Gastrocnemius medialis (tissue), 4 donors: Measurements from ENCODE around the gene TMEM106A. TPM values are rescaled to one million over a fixed set of nuclear protein-coding genes. Genes with fewer than 3 reads are reported as not detected.
"Not testable (repeated sequence)": the region's sequence is repeated elsewhere in the genome, so short reads cannot be mapped to it uniquely, and the experiment has no call there.

Source experiments
- ATAC-seq, 2 donors: fragments of 150-250 bp; one replicate each; pipeline ENCODE4 v1.9.1; 2016
- DNase-seq, 2 donors: peaks; one replicate each; pipeline ENCODE4 v3.0.0-alpha.2; 2019
- H3K27ac ChIP-seq, 4 donors: fragments of 200-600 bp; sonication (generic); 1 replicate in 1 of 4; 2 replicates in 3 of 4; pipeline ENCODE4 v1.5.1; 2016 to 2018; ENCODE audit warnings: mild to moderate bottlenecking in 2 of 4, moderate library complexity in 1 of 4
- H3K27me3 ChIP-seq, 3 donors: fragments of 200-600 bp; sonication (generic) in 2 of 3; 1 replicate in 1 of 3; 2 replicates in 2 of 3; pipeline versions ENCODE4 v1.5.1 to v1.6.0; 2016 to 2019; ENCODE audit warnings: mild to moderate bottlenecking in 1 of 3, moderate library complexity in 1 of 3
- H3K36me3 ChIP-seq, 2 donors: fragments of 200-600 bp; sonication (generic) in 1 of 2; one replicate each; pipeline ENCODE4 v1.5.1; 2017 to 2018
- H3K4me1 ChIP-seq, 2 donors: fragments of 200-600 bp; sonication (generic) in 1 of 2; one replicate each; pipeline ENCODE4 v1.5.1; 2016 to 2017; ENCODE audit warnings: mild to moderate bottlenecking in 2 of 2
- H3K4me3 ChIP-seq, 4 donors: fragments of 200-600 bp; sonication (generic) in 3 of 4; 1 replicate in 1 of 4; 2 replicates in 3 of 4; pipeline ENCODE4 v1.5.1; 2016 to 2019; ENCODE audit warnings: mild to moderate bottlenecking in 2 of 4
- H3K9me3 ChIP-seq, 3 donors: fragments of 200-600 bp; sonication (generic) in 2 of 3; 1 replicate in 1 of 3; 2 replicates in 2 of 3; pipeline ENCODE4 v1.5.1; 2016 to 2019
- POLR2A ChIP-seq, 2 donors: fragments of 450-650 bp; IDR thresholded peaks; one replicate each; pipeline ENCODE4 v1.6.1; 2017; ENCODE audit warnings: antibody characterized with exemption in 2 of 2, mild to moderate bottlenecking in 2 of 2, moderate library complexity in 2 of 2
- in situ Hi-C, 4 donors: fragments of 200-750 bp; cut with MboI; loops; one replicate each; pipeline versions ENCODE4 v1.15.0 to v1.8.0; 2017; ENCODE audit warnings: low sequenced_read_pairs in 4 of 4
- intact Hi-C: fragments of 100-400 bp; cut with DNase I; formaldehyde crosslinking; loops from one replicate; pipeline ENCODE4 v1.15.1; 2023; ENCODE audit warnings: low total_unique reads
- total RNA-seq, 4 donors: library from RNA; depleted of rRNA; stranded (reverse); fragments of >200 nt; gene quantifications; one replicate each; pipeline versions ENCODE4 v1.1.0 to v1.2.3, GENCODE V29; 2016
- TF ChIP-seq, protein P1 (sequence below), 5 experiments: fragments of 450-650 bp in 3 of 5; fragments of 200-600 bp in 2 of 5; sonication (generic) in 2 of 5; IDR thresholded peaks in 4 of 5; conservative IDR thresholded peaks in 1 of 5; 1 replicate in 4 of 5; 2 replicates in 1 of 5; pipeline ENCODE4 v1.5.1; 2016 to 2019; ENCODE audit warnings: antibody characterized with exemption in 5 of 5, mild to moderate bottlenecking in 3 of 5, moderate library complexity in 3 of 5

TMEM106A gene
- total RNA-seq, 4 donors from 2014 or later, result 0.32 to 5.6 (median 2.5) TPM

- no peak overlapping the region for H3K27ac ChIP-seq
- no peaks in the 10 kb centered on the region for H3K27me3 ChIP-seq
- no peaks in the 10 kb centered on the region for H3K4me1 ChIP-seq
- DNase-seq (no peak), ATAC-seq (no peak)
- no peak overlapping the region for H3K4me3 ChIP-seq
- H3K9me3 ChIP-seq, result no peaks in the 10 kb centered on the region
- intact Hi-C loops (no loop called here), in situ Hi-C loops (no loop called here)
- no peak for TF ChIP-seq POLR2A (IDR thresholded peaks at IDR 0.05)
- TF ChIP-seq, protein P1, sequence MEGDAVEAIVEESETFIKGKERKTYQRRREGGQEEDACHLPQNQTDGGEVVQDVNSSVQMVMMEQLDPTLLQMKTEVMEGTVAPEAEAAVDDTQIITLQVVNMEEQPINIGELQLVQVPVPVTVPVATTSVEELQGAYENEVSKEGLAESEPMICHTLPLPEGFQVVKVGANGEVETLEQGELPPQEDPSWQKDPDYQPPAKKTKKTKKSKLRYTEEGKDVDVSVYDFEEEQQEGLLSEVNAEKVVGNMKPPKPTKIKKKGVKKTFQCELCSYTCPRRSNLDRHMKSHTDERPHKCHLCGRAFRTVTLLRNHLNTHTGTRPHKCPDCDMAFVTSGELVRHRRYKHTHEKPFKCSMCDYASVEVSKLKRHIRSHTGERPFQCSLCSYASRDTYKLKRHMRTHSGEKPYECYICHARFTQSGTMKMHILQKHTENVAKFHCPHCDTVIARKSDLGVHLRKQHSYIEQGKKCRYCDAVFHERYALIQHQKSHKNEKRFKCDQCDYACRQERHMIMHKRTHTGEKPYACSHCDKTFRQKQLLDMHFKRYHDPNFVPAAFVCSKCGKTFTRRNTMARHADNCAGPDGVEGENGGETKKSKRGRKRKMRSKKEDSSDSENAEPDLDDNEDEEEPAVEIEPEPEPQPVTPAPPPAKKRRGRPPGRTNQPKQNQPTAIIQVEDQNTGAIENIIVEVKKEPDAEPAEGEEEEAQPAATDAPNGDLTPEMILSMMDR (IDR thresholded peaks at IDR 0.05 in 4 of 5, conservative IDR thresholded peaks at IDR 0.05 in 1 of 5), result no peak
- peaks cover 0 to 7% of the 10 kb centered on the region in 2 donors for H3K36me3 ChIP-seq
Observed at GRCh38 chr17:43226393-43226792, 14.7 kb downstream of the TMEM106A start.

DNA sequence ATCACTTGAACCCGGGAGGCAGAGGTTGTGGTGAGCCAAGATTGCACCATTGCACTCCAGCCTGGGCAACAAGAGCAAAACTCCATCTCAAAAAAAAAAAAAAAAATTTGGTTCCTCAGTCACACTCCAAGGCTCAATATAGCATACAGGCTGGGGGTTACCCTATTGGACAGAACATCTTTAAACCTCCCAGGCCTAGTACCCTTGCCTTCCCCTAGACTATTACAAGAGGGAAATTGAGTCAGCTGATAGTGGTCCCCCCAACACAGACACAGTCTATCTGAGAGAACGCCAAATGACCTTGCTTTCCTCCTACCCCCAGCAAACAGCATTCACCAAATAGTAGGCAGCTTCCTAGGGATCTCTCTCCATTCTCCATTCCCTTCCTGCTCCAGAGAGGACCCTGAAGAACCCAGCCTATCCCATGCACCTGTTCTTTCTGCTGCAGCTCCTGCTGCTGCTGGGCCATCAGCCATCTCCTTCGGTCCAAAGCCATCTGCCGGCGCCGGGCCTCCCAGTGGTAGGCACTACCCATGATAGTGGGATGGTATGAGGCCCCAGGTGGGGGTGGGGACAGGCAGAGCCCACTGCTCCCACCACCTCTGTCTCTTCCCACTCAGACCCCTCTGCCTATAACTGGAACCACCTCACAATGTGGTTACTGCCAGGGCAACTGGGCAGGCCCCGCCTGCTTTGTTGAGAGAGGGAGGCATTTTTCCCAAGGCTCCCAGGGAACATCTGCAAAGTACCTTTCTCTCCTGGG lies 16.5 kb downstream of the TMEM106A start, which contains the start of gene CCDC200:
Gene CCDC200, minus strand, starts transcription at position 604 of the 763 bp plus-strand sequence. Its CDS starts 69 bp downstream, at position 535.
- intact Hi-C loops, DNase-seq, in situ Hi-C loops: not testable (repeated sequence)

GRCh38 chr17:43231205-43232020 lies 19.7 kb downstream of the TMEM106A start:
- in situ Hi-C loops, H3K27me3 ChIP-seq, H3K36me3 ChIP-seq, H3K4me1 ChIP-seq, intact Hi-C loops, H3K9me3 ChIP-seq, ATAC-seq, DNase-seq: not testable (repeated sequence)
- Histone ChIP-seq H3K4me3 (peak overlapping the region in 3 of 4 donors; percentile 26 to 43 (median 39)), H3K27ac (peak overlapping the region in 3 of 4 donors; percentile 9 to 84 (median 57))

More for the DNA sequence above, 16.5 kb downstream of the TMEM106A start, which contains the start of gene CCDC200:
- H3K4me3 ChIP-seq, ATAC-seq, H3K27me3 ChIP-seq, H3K9me3 ChIP-seq, H3K27ac ChIP-seq, H3K36me3 ChIP-seq, H3K4me1 ChIP-seq: not testable (repeated sequence)

DNA sequence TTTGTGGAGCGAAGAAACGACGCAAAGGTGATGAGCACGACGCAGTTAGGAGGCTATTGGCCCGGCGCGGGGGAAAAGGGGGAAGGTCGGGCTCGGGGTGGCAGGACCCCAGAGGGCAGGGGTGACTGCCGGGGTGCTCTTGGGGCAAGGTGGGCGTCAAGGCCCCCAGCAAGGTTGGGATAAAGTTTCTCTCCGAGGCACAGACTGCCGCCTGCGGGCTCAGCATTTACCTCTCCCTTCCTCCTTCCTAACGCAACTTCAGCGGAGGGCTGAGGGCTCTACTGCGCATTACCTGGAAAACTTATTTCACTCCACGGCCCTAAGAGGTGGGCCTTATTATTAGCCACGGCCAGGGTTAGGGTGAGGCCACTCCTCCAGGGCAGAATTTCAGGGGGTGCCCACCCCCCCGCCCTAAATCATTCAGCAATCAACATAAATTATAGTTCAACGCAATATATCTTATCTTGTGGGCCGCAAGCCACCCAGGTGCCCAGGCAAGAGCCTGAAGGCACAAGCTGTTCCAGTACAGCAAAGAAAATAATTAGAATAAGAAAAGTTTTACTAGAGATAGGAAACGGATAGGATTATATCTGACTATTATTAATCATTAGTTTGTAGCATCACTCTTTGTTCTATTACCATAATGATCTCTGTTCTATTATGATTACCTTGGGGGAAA lies 20.5 kb downstream of the TMEM106A start:
- H3K9me3 ChIP-seq, intact Hi-C loops, ATAC-seq, H3K36me3 ChIP-seq, H3K4me1 ChIP-seq, in situ Hi-C loops, H3K27me3 ChIP-seq: not testable (repeated sequence)
- peak; percentile 42 for DNase-seq
- Histone ChIP-seq H3K4me3 (peak overlapping the region in 3 of 4 donors; percentile 26 to 43 (median 39)), H3K27ac (peak overlapping the region; percentile 9 to 84 (median 48))

DNA sequence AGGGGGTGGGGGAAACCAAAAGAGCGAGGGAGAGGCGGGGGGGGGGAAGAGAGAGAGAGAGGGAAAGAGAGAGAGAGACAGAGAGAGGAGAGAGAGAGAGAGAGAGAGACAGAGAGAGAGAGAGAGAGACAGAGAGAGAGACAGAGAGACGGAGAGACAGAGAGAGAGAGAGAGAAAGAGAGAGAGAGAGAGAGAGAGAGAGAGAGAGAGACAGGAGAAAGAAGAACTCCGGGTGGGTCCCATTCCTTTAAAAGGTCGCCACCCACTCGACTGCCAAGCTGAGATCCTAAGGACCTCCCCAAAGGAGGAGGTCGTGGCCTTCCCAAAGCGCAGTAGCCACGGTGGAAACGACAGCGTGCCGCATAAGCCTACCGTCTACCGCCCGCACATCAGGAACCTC lies 21.6 kb downstream of the TMEM106A start:
- H3K9me3 ChIP-seq, H3K27me3 ChIP-seq, H3K27ac ChIP-seq, H3K4me1 ChIP-seq, ATAC-seq, in situ Hi-C loops, H3K4me3 ChIP-seq, DNase-seq, intact Hi-C loops, H3K36me3 ChIP-seq: not testable (repeated sequence)

DNA sequence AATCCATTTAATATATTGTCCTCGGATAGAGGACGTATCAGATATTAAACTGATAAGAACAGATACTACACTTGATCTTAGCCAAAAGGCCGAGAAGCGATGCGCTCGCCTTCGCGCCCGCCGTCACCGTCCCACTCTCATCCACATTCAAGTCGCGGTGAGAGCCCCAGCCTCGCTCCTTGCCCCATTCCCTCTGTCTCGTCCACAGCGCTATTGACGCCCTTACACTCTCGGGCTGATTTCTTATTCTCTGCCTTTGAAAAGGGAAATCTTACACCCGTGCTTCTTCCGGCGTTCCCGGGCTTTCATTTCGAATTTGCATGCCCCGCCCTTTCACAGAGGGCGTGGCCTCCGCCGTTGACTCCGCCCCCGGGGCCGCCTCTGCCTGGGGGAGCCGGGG lies 22.2 kb downstream of the TMEM106A start, which contains the start of gene RNU2-1:
Gene RNU2-1, minus strand, starts transcription at position 101 of the 400 bp plus-strand sequence.
- H3K36me3 ChIP-seq, H3K27me3 ChIP-seq, H3K4me1 ChIP-seq, intact Hi-C loops, ATAC-seq, H3K4me3 ChIP-seq, in situ Hi-C loops, H3K9me3 ChIP-seq, DNase-seq, H3K27ac ChIP-seq: not testable (repeated sequence)

- H3K4me1 ChIP-seq, in situ Hi-C loops, H3K27ac ChIP-seq, H3K36me3 ChIP-seq, DNase-seq, H3K27me3 ChIP-seq, intact Hi-C loops, H3K4me3 ChIP-seq, H3K9me3 ChIP-seq: not testable (repeated sequence)
- ATAC-seq, result peak; percentile 42 to 49
Observed at GRCh38 chr17:43239597-43239996, 27.9 kb downstream of the TMEM106A start.

DNA sequence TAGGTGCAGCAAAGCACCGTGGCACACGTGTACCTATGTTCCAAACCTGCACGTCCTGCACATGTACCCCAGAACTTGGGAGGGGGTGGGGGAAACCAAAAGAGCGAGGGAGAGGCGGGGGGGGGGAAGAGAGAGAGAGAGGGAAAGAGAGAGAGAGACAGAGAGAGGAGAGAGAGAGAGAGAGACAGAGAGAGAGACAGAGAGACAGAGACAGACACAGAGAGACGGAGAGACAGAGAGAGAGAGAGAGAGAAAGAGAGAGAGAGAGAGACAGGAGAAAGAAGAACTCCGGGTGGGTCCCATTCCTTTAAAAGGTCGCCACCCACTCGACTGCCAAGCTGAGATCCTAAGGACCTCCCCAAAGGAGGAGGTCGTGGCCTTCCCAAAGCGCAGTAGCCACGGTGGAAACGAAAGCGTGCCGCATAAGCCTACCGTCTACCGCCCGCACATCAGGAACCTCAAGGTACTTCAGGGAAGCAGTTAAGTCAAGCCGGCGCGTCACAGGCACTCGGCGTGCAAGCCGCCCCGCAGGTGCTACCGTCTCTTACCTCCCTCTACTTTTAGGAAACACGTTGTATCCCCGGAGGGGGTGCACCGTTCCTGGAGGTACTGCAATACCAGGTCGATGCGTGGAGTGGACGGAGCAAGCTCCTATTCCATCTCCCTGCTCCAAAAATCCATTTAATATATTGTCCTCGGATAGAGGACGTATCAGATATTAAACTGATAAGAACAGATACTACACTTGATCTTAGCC lies 29.1 kb downstream of the TMEM106A start:
- in situ Hi-C loops, H3K27ac ChIP-seq, H3K4me3 ChIP-seq, H3K36me3 ChIP-seq, H3K4me1 ChIP-seq, H3K9me3 ChIP-seq, DNase-seq, intact Hi-C loops, H3K27me3 ChIP-seq: not testable (repeated sequence)
- peak; percentile 45 to 49 for ATAC-seq

- ATAC-seq, result peak in 1 of 2 donors; percentile 71
- H3K27ac ChIP-seq, result peak overlapping the region in 3 of 4 donors; percentile 52 to 75 (median 59)
- H3K36me3 ChIP-seq, H3K9me3 ChIP-seq, in situ Hi-C loops, H3K4me1 ChIP-seq, DNase-seq, H3K27me3 ChIP-seq, intact Hi-C loops: not testable (repeated sequence)
- peak overlapping the region in 3 of 4 donors; percentile 21 to 47 (median 44) for H3K4me3 ChIP-seq
Observed at GRCh38 chr17:43246456-43246855, 34.8 kb downstream of the TMEM106A start.
